H9 (cell line): ENCODE measurements around the gene GABRB1. TPM values are rescaled to one million over a fixed set of nuclear protein-coding genes. Genes with fewer than 3 reads are reported as not detected.

Experiments
- DNase-seq: peaks from one replicate; pipeline ENCODE4 v3.0.0-alpha.2; 2017
- H2AFZ ChIP-seq: one replicate; pipeline ENCODE4 v1.6.1; 2013; ENCODE audit warnings: mild to moderate bottlenecking, low read length, control low read depth, moderate library complexity
- H2AK5ac ChIP-seq: 2 replicates; pipeline ENCODE4 v1.6.1; 2013; ENCODE audit warnings: low read length, control low read depth, mixed read lengths; ENCODE audit not compliant: insufficient read length
- H2BK120ac ChIP-seq: one replicate; pipeline ENCODE4 v1.6.1; 2013; ENCODE audit warnings: low read depth, mild to moderate bottlenecking, low read length, control low read depth, inconsistent platforms; ENCODE audit not compliant: poor library complexity, severe bottlenecking
- H2BK12ac ChIP-seq: 2 replicates; pipeline ENCODE4 v1.6.1; 2013; ENCODE audit warnings: low read length, control low read depth, mixed read lengths, low read depth; ENCODE audit not compliant: insufficient read length
- H2BK15ac ChIP-seq: 2 replicates; pipeline ENCODE4 v1.6.1; 2013; ENCODE audit warnings: low read depth, low read length, control low read depth
- H2BK20ac ChIP-seq: one replicate; pipeline ENCODE4 v1.6.1; 2013; ENCODE audit warnings: low read depth, mild to moderate bottlenecking, low read length, control low read depth, inconsistent platforms; ENCODE audit not compliant: poor library complexity, severe bottlenecking
- H2BK5ac ChIP-seq: 2 replicates; pipeline ENCODE4 v1.6.1; 2013; ENCODE audit warnings: low read length, control low read depth, mixed read lengths; ENCODE audit not compliant: insufficient read length
- H3K14ac ChIP-seq: 2 replicates; pipeline ENCODE4 v1.6.1; 2013; ENCODE audit warnings: low read length, control low read depth; ENCODE audit not compliant: insufficient read depth
- H3K18ac ChIP-seq: 2 replicates; pipeline ENCODE4 v1.6.1; 2013; ENCODE audit warnings: low read depth, mild to moderate bottlenecking, mixed read lengths, low read length, control low read depth; ENCODE audit not compliant: insufficient read length
- H3K23ac ChIP-seq: 2 replicates; pipeline ENCODE4 v1.6.1; 2013; ENCODE audit warnings: low read length, control low read depth, mixed read lengths, low read depth; ENCODE audit not compliant: insufficient read length
- H3K23me2 ChIP-seq: 2 replicates; pipeline ENCODE4 v1.6.1; 2013; ENCODE audit warnings: low read depth, mild to moderate bottlenecking, mixed read lengths, low read length, control low read depth; ENCODE audit not compliant: insufficient read length, poor library complexity, severe bottlenecking
- H3K27ac ChIP-seq: 2 replicates; pipeline ENCODE4 v1.5.1; 2013; ENCODE audit warnings: low read length, control low read depth, mixed read lengths, low read depth; ENCODE audit not compliant: insufficient read length
- H3K27me3 ChIP-seq: 2 replicates; pipeline ENCODE4 v1.6.1; 2013; ENCODE audit warnings: low read length, control low read depth, inconsistent platforms; ENCODE audit not compliant: insufficient read depth
- H3K4ac ChIP-seq: 2 replicates; pipeline ENCODE4 v1.6.1; 2013; ENCODE audit warnings: low read depth, mild to moderate bottlenecking, control low read depth, inconsistent platforms, low read length, moderate library complexity
- H3K4me1 ChIP-seq: 2 replicates; pipeline ENCODE4 v1.6.1; 2013; ENCODE audit warnings: low read length, control low read depth, inconsistent platforms; ENCODE audit not compliant: insufficient read depth
- H3K4me2 ChIP-seq: 2 replicates; pipeline ENCODE4 v1.6.1; 2013; ENCODE audit warnings: low read length, control low read depth, mixed read lengths; ENCODE audit not compliant: insufficient read length, insufficient read depth
- H3K56ac ChIP-seq: 2 replicates; pipeline ENCODE4 v1.6.1; 2013; ENCODE audit warnings: low read depth, mild to moderate bottlenecking, mixed read lengths, low read length, control low read depth; ENCODE audit not compliant: insufficient read length
- H3K79me1 ChIP-seq: 2 replicates; pipeline ENCODE4 v1.6.1; 2013; ENCODE audit warnings: low read depth, mild to moderate bottlenecking, moderate library complexity, low read length, control low read depth, inconsistent platforms; ENCODE audit not compliant: insufficient read depth, poor library complexity, severe bottlenecking
- H3K79me2 ChIP-seq: 2 replicates; pipeline ENCODE4 v1.6.1; 2013; ENCODE audit warnings: low read length, control low read depth, inconsistent platforms; ENCODE audit not compliant: insufficient read depth
- H3K9ac ChIP-seq: 2 replicates; pipeline ENCODE4 v1.6.1; 2013; ENCODE audit warnings: low read length, control low read depth, mixed read lengths; ENCODE audit not compliant: insufficient read length; ENCODE audit errors: extremely low read depth
- H3K9me3 ChIP-seq: one replicate; pipeline ENCODE4 v1.6.1; 2013; ENCODE audit warnings: low read depth, low read length, inconsistent platforms; ENCODE audit not compliant: control insufficient read depth
- H3T11ph ChIP-seq: one replicate; pipeline ENCODE4 v1.6.1; 2013; ENCODE audit warnings: mild to moderate bottlenecking, low read length, control low read depth, inconsistent platforms
- H4K20me1 ChIP-seq: one replicate; pipeline ENCODE4 v1.6.1; 2013; ENCODE audit not compliant: control insufficient read depth, insufficient read length, insufficient read depth
- H4K5ac ChIP-seq: 2 replicates; pipeline ENCODE4 v1.6.1; 2013; ENCODE audit warnings: low read depth, mild to moderate bottlenecking, mixed read lengths, low read length, control low read depth; ENCODE audit not compliant: insufficient read length
- H4K8ac ChIP-seq: replicated peaks from 2 replicates; pipeline ENCODE4 v1.6.1; 2013; ENCODE audit warnings: low read length, control low read depth, mixed read lengths, low read depth; ENCODE audit not compliant: insufficient read length
- H4K91ac ChIP-seq: 2 replicates; pipeline ENCODE4 v1.6.1; 2013; ENCODE audit warnings: low read depth, mild to moderate bottlenecking, moderate library complexity, mixed read lengths, low read length, control low read depth; ENCODE audit not compliant: insufficient read length
- H3K27ac Mint-ChIP-seq, 3 experiments: 2 replicates in 2 of 3; 3 replicates in 1 of 3; pipeline ENCODE4 v1.8.0; 2020 to 2021; ENCODE audit warnings: mixed read lengths in 3 of 3, mild to moderate bottlenecking in 1 of 3, moderate library complexity in 1 of 3
- H3K27me3 Mint-ChIP-seq: 2 replicates; pipeline ENCODE4 v1.8.0; 2021; ENCODE audit warnings: low read depth, mild to moderate bottlenecking, moderate library complexity, mixed read lengths
- H3K36me3 Mint-ChIP-seq, 3 experiments: 2 replicates in 2 of 3; 3 replicates in 1 of 3; pipeline ENCODE4 v1.8.0; 2020 to 2021; ENCODE audit warnings: low read depth in 3 of 3, mixed read lengths in 3 of 3; ENCODE audit not compliant: insufficient read depth in 1 of 3
- H3K4me1 Mint-ChIP-seq, 2 experiments: 2 replicates each; pipeline ENCODE4 v1.8.0; 2020; ENCODE audit warnings: mixed read lengths in 2 of 2
- H3K4me3 Mint-ChIP-seq, 2 experiments: 2 replicates in 1 of 2; 3 replicates in 1 of 2; pipeline ENCODE4 v1.8.0; 2020 to 2021; ENCODE audit warnings: mild to moderate bottlenecking in 2 of 2, mixed read lengths in 2 of 2, moderate library complexity in 1 of 2
- H3K9me3 Mint-ChIP-seq, 2 experiments: 2 replicates in 1 of 2; 3 replicates in 1 of 2; pipeline ENCODE4 v1.8.0; 2020; ENCODE audit warnings: mild to moderate bottlenecking in 2 of 2, mixed read lengths in 2 of 2, moderate library complexity in 1 of 2
- WGBS: extraction: QIAGEN DNeasy Blood & Tissue Kit; methylation state at CpG from one replicate; pipeline ENCODE4 v1.1.7; 2013; ENCODE audit warnings: missing lambda C conversion rate, low lambda C conversion rate, mixed read lengths; ENCODE audit not compliant: insufficient read length; ENCODE audit errors: extremely low coverage; 5-methylcytosine and 5-hydroxymethylcytosine counted together
- total RNA-seq: library from RNA; stranded (reverse); gene quantifications from 2 replicates; pipeline ENCODE4 v1.2.1, GENCODE V29; 2021
- TF ChIP-seq, protein P1 (sequence below): fragments of 200-600 bp; sonication (generic); conservative IDR thresholded peaks from 3 replicates; pipeline ENCODE4 v1.8.0; 2021; ENCODE audit warnings: antibody characterized with exemption, mild to moderate bottlenecking

GABRB1 gene
- total RNA-seq, 1 experiment from 2014 or later: 0.39 TPM

DNA sequence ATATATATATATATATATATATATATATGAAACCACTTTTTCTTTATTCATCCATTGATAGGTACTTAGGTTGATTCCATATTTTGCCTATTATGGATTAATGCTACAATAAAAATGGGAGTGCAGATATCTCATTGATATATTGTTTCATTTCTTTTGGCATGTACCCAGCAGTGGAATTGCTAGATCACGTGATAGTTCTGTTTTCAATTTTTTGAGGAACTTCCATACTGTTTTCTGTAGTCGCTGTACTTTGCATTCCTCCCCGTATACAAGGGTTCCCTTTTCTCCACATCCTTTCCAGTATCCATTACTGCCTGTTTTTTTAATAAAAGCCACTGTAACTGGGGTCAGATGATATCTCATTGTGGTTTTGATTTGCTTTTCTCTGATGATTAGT, 124.6 kb downstream of the GABRB1 start:
- Histone ChIP-seq H3K9me3 (no peaks in the 10 kb centered on the region), H3K23ac (no peak overlapping the region), H3K27me3 (no peaks in the 10 kb centered on the region), H2AK5ac (no peak overlapping the region), H3K4ac (no peak overlapping the region), H4K20me1 (no peaks in the 10 kb centered on the region), H2BK15ac (no peak overlapping the region), H2BK5ac (no peak overlapping the region), H2AFZ (no peak overlapping the region), H3K18ac (no peak overlapping the region), H4K5ac (no peak overlapping the region), H3K79me2 (no peaks in the 10 kb centered on the region), H3K4me1 (peaks cover 3% of the 10 kb centered on the region; the same call in 1 of the 2 replicates), H3T11ph (no peak overlapping the region), H4K8ac (no peak overlapping the region), H2BK120ac (no peak overlapping the region), H3K9ac (no peak overlapping the region), H3K4me2 (no peak overlapping the region), H3K56ac (no peak overlapping the region), H4K91ac (no peak overlapping the region), H2BK12ac (no peak overlapping the region), H3K79me1 (no peaks in the 10 kb centered on the region), H2BK20ac (no peak overlapping the region), H3K14ac (no peak overlapping the region), H3K27ac (no peak overlapping the region), H3K23me2 (no peaks in the 10 kb centered on the region)
- H3K27ac Mint-ChIP-seq: no peak overlapping the region
- H3K27me3 Mint-ChIP-seq: no peaks in the 10 kb centered on the region
- TF ChIP-seq, protein P1, sequence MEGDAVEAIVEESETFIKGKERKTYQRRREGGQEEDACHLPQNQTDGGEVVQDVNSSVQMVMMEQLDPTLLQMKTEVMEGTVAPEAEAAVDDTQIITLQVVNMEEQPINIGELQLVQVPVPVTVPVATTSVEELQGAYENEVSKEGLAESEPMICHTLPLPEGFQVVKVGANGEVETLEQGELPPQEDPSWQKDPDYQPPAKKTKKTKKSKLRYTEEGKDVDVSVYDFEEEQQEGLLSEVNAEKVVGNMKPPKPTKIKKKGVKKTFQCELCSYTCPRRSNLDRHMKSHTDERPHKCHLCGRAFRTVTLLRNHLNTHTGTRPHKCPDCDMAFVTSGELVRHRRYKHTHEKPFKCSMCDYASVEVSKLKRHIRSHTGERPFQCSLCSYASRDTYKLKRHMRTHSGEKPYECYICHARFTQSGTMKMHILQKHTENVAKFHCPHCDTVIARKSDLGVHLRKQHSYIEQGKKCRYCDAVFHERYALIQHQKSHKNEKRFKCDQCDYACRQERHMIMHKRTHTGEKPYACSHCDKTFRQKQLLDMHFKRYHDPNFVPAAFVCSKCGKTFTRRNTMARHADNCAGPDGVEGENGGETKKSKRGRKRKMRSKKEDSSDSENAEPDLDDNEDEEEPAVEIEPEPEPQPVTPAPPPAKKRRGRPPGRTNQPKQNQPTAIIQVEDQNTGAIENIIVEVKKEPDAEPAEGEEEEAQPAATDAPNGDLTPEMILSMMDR: no peak
- H3K4me3 Mint-ChIP-seq: no peak overlapping the region
- no peaks in the 10 kb centered on the region for H3K9me3 Mint-ChIP-seq
- no peak for DNase-seq
- peaks cover 5 to 8% of the 10 kb centered on the region in 2 experiments; a peak in 3 of 4 replicates for H3K4me1 Mint-ChIP-seq
- H3K36me3 Mint-ChIP-seq: no peaks in the 10 kb centered on the region
- no CpG with 5 or more reads among the region's 3 CpGs for WGBS
